Liver (tissue), 3 donors: ENCODE results near the gene LAMTOR1.

ENCODE experiments used
- EGR1 ChIP-seq, 2 donors: IDR thresholded peaks; 2 replicates each; pipeline ENCODE4 v1.6.1; 2016 to 2018; ENCODE audit warnings: antibody characterized with exemption in 2 of 2, low read depth in 2 of 2
- GABPA ChIP-seq, 2 donors: IDR thresholded peaks in 1 of 2; conservative IDR thresholded peaks in 1 of 2; 2 replicates each; pipeline ENCODE4 v1.6.1; 2016; ENCODE audit warnings: antibody characterized with exemption in 2 of 2, mild to moderate bottlenecking in 1 of 2, moderate library complexity in 1 of 2
- JUND ChIP-seq, 2 donors: IDR thresholded peaks; 2 replicates each; pipeline ENCODE4 v1.6.1; 2016; ENCODE audit warnings: antibody characterized with exemption in 2 of 2
- RAD21 ChIP-seq, 2 donors: IDR thresholded peaks; 2 replicates each; pipeline ENCODE4 v1.6.1; 2016; ENCODE audit warnings: antibody characterized with exemption in 2 of 2, mild to moderate bottlenecking in 2 of 2
- RXRA ChIP-seq, 2 donors: IDR thresholded peaks; 2 replicates each; pipeline ENCODE4 v1.6.1; 2017 to 2018; ENCODE audit warnings: antibody characterized with exemption in 2 of 2, mild to moderate bottlenecking in 1 of 2
- YY1 ChIP-seq: IDR thresholded peaks from 2 replicates; pipeline ENCODE4 v1.6.1; 2016; ENCODE audit warnings: antibody characterized with exemption, mild to moderate bottlenecking
- TF ChIP-seq, protein P1 (sequence below): fragments of 150-350 bp; IDR thresholded peaks from 2 replicates; pipeline ENCODE4 v1.5.1; 2017; ENCODE audit warnings: improper control_type of control experiment, low read depth, low read length; ENCODE audit not compliant: missing input control
- TF ChIP-seq, protein P2 (sequence below): IDR thresholded peaks from 2 replicates; pipeline ENCODE4 v1.6.1; 2016; ENCODE audit warnings: antibody characterized with exemption, mild to moderate bottlenecking
- TF ChIP-seq, protein P3 (sequence below): IDR thresholded peaks from 2 replicates; pipeline ENCODE4 v1.6.1; 2016; ENCODE audit warnings: antibody characterized with exemption
- donor health status: healthy.
- donor health status: healthy.

DNA sequence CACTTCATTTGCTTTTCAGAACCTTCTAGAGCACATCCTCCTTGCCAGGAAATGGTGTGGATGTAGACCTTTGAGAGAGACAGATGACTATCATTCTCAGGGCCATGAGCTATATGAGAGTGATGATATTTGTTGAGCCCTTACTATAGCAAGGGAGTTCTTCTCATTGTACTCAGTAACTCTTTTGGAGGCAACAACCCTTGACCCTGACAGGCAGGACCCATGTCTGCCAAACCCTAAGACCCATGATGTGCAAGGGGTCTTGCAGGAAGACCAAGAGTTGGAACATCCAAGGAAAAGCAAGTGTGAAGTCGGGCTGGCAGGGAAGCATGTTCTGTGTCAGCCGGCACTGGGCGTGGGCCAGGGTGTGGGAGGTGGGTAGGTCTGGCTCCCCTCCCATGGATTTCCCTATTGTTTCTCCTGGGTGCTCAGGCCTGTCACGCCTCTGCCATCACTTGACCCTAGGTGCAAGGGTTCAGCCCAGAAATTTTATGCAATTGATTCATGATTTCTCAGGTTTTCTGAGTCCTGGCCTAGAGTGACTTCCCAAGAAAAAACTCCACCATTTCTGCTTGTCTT is 33.7 kb upstream of the LAMTOR1 start:
- TF ChIP-seq GABPA (IDR thresholded peaks at IDR 0.05 in 1 of 2, conservative IDR thresholded peaks at IDR 0.05 in 1 of 2) (no peak), RAD21 (IDR thresholded peaks at IDR 0.05) (no peak), YY1 (no peak), JUND (IDR thresholded peaks at IDR 0.05) (no peak), RXRA (IDR thresholded peaks at IDR 0.05) (no peak), EGR1 (IDR thresholded peaks at IDR 0.05; ENCODE audit: low read depth in 2 of 2) (no peak)
- TF ChIP-seq, protein P1, sequence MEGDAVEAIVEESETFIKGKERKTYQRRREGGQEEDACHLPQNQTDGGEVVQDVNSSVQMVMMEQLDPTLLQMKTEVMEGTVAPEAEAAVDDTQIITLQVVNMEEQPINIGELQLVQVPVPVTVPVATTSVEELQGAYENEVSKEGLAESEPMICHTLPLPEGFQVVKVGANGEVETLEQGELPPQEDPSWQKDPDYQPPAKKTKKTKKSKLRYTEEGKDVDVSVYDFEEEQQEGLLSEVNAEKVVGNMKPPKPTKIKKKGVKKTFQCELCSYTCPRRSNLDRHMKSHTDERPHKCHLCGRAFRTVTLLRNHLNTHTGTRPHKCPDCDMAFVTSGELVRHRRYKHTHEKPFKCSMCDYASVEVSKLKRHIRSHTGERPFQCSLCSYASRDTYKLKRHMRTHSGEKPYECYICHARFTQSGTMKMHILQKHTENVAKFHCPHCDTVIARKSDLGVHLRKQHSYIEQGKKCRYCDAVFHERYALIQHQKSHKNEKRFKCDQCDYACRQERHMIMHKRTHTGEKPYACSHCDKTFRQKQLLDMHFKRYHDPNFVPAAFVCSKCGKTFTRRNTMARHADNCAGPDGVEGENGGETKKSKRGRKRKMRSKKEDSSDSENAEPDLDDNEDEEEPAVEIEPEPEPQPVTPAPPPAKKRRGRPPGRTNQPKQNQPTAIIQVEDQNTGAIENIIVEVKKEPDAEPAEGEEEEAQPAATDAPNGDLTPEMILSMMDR: no peak
- TF ChIP-seq, protein P2, sequence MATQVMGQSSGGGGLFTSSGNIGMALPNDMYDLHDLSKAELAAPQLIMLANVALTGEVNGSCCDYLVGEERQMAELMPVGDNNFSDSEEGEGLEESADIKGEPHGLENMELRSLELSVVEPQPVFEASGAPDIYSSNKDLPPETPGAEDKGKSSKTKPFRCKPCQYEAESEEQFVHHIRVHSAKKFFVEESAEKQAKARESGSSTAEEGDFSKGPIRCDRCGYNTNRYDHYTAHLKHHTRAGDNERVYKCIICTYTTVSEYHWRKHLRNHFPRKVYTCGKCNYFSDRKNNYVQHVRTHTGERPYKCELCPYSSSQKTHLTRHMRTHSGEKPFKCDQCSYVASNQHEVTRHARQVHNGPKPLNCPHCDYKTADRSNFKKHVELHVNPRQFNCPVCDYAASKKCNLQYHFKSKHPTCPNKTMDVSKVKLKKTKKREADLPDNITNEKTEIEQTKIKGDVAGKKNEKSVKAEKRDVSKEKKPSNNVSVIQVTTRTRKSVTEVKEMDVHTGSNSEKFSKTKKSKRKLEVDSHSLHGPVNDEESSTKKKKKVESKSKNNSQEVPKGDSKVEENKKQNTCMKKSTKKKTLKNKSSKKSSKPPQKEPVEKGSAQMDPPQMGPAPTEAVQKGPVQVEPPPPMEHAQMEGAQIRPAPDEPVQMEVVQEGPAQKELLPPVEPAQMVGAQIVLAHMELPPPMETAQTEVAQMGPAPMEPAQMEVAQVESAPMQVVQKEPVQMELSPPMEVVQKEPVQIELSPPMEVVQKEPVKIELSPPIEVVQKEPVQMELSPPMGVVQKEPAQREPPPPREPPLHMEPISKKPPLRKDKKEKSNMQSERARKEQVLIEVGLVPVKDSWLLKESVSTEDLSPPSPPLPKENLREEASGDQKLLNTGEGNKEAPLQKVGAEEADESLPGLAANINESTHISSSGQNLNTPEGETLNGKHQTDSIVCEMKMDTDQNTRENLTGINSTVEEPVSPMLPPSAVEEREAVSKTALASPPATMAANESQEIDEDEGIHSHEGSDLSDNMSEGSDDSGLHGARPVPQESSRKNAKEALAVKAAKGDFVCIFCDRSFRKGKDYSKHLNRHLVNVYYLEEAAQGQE: no peak
- TF ChIP-seq, protein P3, sequence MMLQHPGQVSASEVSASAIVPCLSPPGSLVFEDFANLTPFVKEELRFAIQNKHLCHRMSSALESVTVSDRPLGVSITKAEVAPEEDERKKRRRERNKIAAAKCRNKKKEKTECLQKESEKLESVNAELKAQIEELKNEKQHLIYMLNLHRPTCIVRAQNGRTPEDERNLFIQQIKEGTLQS: no peak
